HG02970 (cell line): ENCODE measurements around the gene DCDC1.

ENCODE experiments used
- ATAC-seq: cut with Tn5 transposase; IDR thresholded peaks from one replicate; pipeline ENCODE4 v1.9.1; 2021; ENCODE audit warnings: mild to moderate bottlenecking, moderate library complexity, moderate number of reproducible peaks; ENCODE audit not compliant: unreplicated experiment, low FRiP score

DCDC1 gene

GRCh38 chr11:30935861-30936260 is 433.7 kb downstream of the DCDC1 start:
- no peak for ATAC-seq

- ATAC-seq = no peak
Observed at GRCh38 chr11:30926130-30926529, 443.4 kb downstream of the DCDC1 start.

- ATAC-seq = no peak
Observed at GRCh38 chr11:30921811-30922210, 447.7 kb downstream of the DCDC1 start.

- ATAC-seq = no peak
Observed at GRCh38 chr11:30919389-30920152, 450.0 kb downstream of the DCDC1 start.

- peak; percentile 55 for ATAC-seq
Observed at GRCh38 chr11:30917859-30918478, 451.6 kb downstream of the DCDC1 start.

- no peak for ATAC-seq
Observed at GRCh38 chr11:30917266-30917665, 452.3 kb downstream of the DCDC1 start.

GRCh38 chr11:30916764-30917163 is 452.8 kb downstream of the DCDC1 start:
- no peak for ATAC-seq

- ATAC-seq = no peak
Observed at GRCh38 chr11:30914143-30914762, 455.3 kb downstream of the DCDC1 start.

GRCh38 chr11:30911247-30911646 is 458.3 kb downstream of the DCDC1 start:
- ATAC-seq = no peak

- no peak for ATAC-seq
Observed at GRCh38 chr11:30908857-30909256, 460.7 kb downstream of the DCDC1 start.

GRCh38 chr11:30908272-30908671 is 461.3 kb downstream of the DCDC1 start:
- no peak for ATAC-seq

GRCh38 chr11:30902929-30903328 is 466.6 kb downstream of the DCDC1 start:
- ATAC-seq = no peak

GRCh38 chr11:30895046-30895445 is 474.5 kb downstream of the DCDC1 start:
- no peak for ATAC-seq

GRCh38 chr11:30893318-30893717 is 476.2 kb downstream of the DCDC1 start:
- no peak for ATAC-seq

- ATAC-seq = no peak
Observed at GRCh38 chr11:30889143-30889794, 480.3 kb downstream of the DCDC1 start.

GRCh38 chr11:30879322-30880005 is 490.1 kb downstream of the DCDC1 start:
- ATAC-seq = no peak

- no peak for ATAC-seq
Observed at GRCh38 chr11:30878400-30878799, 491.1 kb downstream of the DCDC1 start.

- no peak for ATAC-seq
Observed at GRCh38 chr11:30876663-30877396, 492.7 kb downstream of the DCDC1 start.

- ATAC-seq = no peak
Observed at GRCh38 chr11:30876228-30876627, 493.3 kb downstream of the DCDC1 start.

- ATAC-seq = no peak
Observed at GRCh38 chr11:30875806-30876205, 493.7 kb downstream of the DCDC1 start.
